WERI-Rb-1 (cell line): ENCODE results near the gene TBC1D9B.

Experiments used
- DNase-seq: peaks from one replicate; pipeline ENCODE4 v3.0.0-alpha.2; 2020
- H3K27ac ChIP-seq: fragments of 250-450 bp; sonication (Bioruptor Pico); 2 replicates; pipeline ENCODE4 v1.5.1; 2020; ENCODE audit warnings: mild to moderate bottlenecking, moderate library complexity
- H3K27me3 ChIP-seq: fragments of 250-450 bp; sonication (Bioruptor Pico); 2 replicates; pipeline ENCODE4 v1.5.1; 2021; ENCODE audit warnings: mild to moderate bottlenecking, low read depth, moderate library complexity; ENCODE audit not compliant: insufficient read depth, severe bottlenecking
- H3K36me3 ChIP-seq: fragments of 250-450 bp; sonication (Bioruptor Pico); 2 replicates; pipeline ENCODE4 v1.5.1; 2020; ENCODE audit warnings: mild to moderate bottlenecking, moderate library complexity
- H3K4me3 ChIP-seq: 2 replicates; pipeline ENCODE4 v1.5.1; 2011; ENCODE audit warnings: low read depth, mild to moderate bottlenecking, control low read depth, low read length
- H3K9me3 ChIP-seq: fragments of 250-450 bp; sonication (Bioruptor Pico); 2 replicates; pipeline ENCODE4 v1.5.1; 2021; ENCODE audit warnings: mild to moderate bottlenecking, moderate library complexity; ENCODE audit not compliant: severe bottlenecking
- CTCF ChIP-seq: IDR thresholded peaks from 2 replicates; pipeline ENCODE4 v1.5.1; 2011; ENCODE audit warnings: low read depth, mild to moderate bottlenecking, control low read depth, inconsistent platforms, low read length

Gene TBC1D9B

GRCh38 chr5:179866241-179867078 lies 41.2 kb downstream of the TBC1D9B start:
- DNase-seq: no peak
- H3K27ac ChIP-seq: no peak overlapping the region
- H3K4me3 ChIP-seq: no peak overlapping the region
- no peak for TF ChIP-seq CTCF
- no peaks in the 10 kb centered on the region for H3K27me3 ChIP-seq
- H3K36me3 ChIP-seq: peaks cover 4% of the 10 kb centered on the region; the same call in 1 of the 2 replicates
- no peaks in the 10 kb centered on the region for H3K9me3 ChIP-seq

- Histone ChIP-seq H3K4me3 (no peak overlapping the region), H3K9me3 (no peaks in the 10 kb centered on the region), H3K27me3 (no peaks in the 10 kb centered on the region), H3K36me3 (no peaks in the 10 kb centered on the region; the same call in 1 of the 2 replicates), H3K27ac (no peak overlapping the region)
- no peak for DNase-seq
- TF ChIP-seq CTCF: no peak
Observed at GRCh38 chr5:179865491-179866240, 42.0 kb downstream of the TBC1D9B start.

- Histone ChIP-seq H3K27me3 (no peaks in the 10 kb centered on the region), H3K36me3 (no peaks in the 10 kb centered on the region), H3K9me3 (no peaks in the 10 kb centered on the region), H3K4me3 (no peak overlapping the region), H3K27ac (no peak overlapping the region)
- no peak for DNase-seq
- TF ChIP-seq CTCF: no peak
Observed at GRCh38 chr5:179864686-179865085, 43.0 kb downstream of the TBC1D9B start.

GRCh38 chr5:179863449-179864085 lies 44.1 kb downstream of the TBC1D9B start:
- Histone ChIP-seq H3K4me3 (no peak overlapping the region), H3K9me3 (no peaks in the 10 kb centered on the region), H3K27ac (no peak overlapping the region), H3K36me3 (no peaks in the 10 kb centered on the region), H3K27me3 (no peaks in the 10 kb centered on the region)
- TF ChIP-seq CTCF: no peak
- no peak for DNase-seq

GRCh38 chr5:179862891-179863290 lies 44.8 kb downstream of the TBC1D9B start:
- Histone ChIP-seq H3K27ac (no peak overlapping the region), H3K9me3 (no peaks in the 10 kb centered on the region), H3K36me3 (no peaks in the 10 kb centered on the region), H3K27me3 (no peaks in the 10 kb centered on the region), H3K4me3 (no peak overlapping the region)
- DNase-seq: no peak
- no peak for TF ChIP-seq CTCF
